NCI-H82 treated with DMSO at 0.1 percent for 48 hours (cell line): ENCODE data around the gene CIITA.

Experiments
- DNase-seq: peaks from one replicate; lab custom pipeline; 2025; ENCODE audit not compliant: unreplicated experiment; lab: John Stamatoyannopoulos, UW

Gene CIITA

DNA sequence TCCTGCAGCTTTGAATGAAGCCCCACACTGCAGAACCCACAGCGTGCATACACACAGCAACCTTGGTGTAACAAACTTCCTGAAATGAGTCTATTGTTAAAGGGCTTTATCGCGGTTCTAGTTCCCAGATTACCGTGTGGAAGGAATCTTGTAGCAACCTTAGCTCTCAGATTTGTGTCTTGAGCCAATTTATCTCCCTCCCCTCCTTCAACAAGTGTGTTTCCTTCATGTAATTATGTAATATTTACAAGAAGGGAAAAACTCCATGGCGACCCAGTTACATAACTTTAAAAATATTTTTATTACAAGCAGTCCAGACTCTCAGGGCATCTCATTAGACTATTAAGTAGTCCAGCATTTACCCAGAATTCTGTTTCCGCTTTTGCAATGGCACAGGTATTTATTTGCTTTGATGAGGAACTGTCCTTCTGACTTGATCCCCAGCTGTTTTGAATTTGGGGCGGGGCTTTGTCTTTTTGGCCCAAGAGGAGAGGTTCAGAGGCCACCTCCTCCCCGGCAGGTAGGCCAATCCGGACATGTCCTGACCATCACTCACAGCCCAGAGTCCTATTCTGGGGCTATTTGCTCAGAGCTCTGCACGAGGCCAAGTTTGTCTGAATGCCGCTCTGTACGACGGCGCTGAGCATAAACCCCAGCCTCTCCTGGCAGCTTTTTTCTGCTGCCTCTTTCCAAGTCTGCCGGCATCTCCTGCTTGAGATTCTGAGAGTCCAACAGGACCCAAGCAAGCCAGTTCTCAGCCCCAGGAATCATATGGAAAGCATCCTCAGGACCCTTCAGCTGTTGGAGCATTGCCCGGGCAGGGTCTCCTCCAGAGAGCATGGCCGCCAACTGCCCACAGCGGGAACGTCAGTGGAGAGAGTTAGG, 103.0 kb downstream of the CIITA start:
- no peak for DNase-seq

DNA sequence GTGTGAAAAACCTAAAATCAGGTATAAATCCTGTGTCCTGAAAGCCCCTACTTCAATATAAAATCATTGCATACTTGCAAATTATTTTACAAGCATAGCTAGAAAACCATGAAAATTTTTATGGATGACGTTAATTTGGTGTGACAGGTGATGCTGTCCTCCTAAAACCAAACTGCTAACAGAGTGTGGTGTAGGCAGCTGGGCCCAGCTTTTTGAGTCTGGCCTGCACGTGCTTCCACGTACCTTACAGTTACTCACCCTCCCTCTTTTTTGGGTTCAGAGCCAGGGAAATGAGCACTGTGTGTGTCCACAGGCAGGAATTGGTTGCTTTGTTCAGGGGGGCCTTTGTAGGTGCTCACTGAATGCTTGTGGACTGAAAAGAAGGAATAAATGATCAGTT, 103.8 kb downstream of the CIITA start:
- DNase-seq: no peak

GRCh38 chr16:10981697-10982216, 104.8 kb downstream of the CIITA start:
- no peak for DNase-seq

DNA sequence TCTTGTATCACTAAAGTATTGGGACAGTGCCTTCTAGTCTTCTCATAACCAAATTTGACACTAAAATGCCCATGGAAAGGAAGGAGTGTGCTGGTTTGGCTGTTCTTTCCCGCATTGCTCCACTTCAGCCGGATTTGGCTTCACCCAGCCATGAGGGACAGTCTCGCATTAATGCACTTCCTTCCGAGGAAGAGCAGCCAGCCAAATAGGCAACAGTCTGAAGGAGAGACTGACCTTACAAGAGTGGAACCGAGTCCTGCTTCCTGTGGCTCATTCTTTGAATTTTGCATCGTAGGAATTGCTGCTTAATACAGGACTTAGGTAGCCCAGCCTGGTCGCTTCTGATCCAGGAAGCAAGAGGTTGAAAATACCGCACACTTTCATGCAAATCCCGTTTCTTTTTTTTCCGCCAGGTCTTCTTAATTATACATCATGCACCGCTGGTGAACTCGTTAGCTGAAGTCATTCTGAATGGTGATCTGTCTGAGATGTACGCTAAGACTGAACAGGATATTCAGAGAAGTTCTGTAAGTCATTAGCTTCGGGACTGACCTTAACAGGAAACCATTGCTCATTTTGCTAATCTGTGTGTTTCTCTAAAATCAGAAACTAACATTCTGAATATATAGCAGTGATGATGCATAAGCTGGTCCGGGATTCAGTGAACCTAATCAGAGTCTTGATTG, 105.6 kb downstream of the CIITA start:
- no peak for DNase-seq

DNA sequence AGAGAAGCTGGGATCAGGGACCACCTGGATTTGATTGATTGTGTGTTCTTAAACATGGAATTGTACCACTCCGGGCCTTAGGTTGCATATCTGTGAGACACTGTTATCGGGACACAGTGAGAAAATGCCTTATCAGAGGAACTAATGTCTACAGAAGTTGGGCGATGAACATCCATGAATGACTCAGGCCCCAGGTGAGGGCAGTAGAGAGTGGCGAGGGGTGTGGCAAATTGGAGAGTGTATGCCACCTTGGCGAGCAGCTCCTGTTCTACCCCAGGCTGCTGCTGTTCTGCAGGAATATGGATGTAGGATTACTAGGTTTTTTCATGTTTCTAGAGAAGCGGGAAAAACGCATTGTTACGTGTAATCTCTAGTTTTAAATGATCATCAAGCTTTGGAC, 106.2 kb downstream of the CIITA start:
- no peak for DNase-seq

GRCh38 chr16:10984509-10984908, 107.5 kb downstream of the CIITA start:
- no peak for DNase-seq
